T-cell (primary cell): ENCODE data around the gene ERGIC1. TPM values are rescaled to one million over a fixed set of nuclear protein-coding genes. Genes with fewer than 3 reads are reported as not detected.
A peak's percentile ranks its signal among the peaks of the same experiment; 100 is the strongest.

ENCODE experiments used
- ATAC-seq, 4 experiments: fragments of 200-7000 bp in 3 of 4; fragments of 150-1000 bp in 1 of 4; cut with Tn5 transposase; replicated peaks in 1 of 4; 1 replicate in 3 of 4; 2 replicates in 1 of 4; pipeline ENCODE4 v1.10.0; 2021; ENCODE audit warnings: moderate library complexity in 3 of 4, mild to moderate bottlenecking in 2 of 4, moderate number of reproducible peaks in 1 of 4
- CTCF ChIA-PET, 2 donors: fragments of 300-600 bp; sonication (Branson Sonifier 250); formaldehyde crosslinking; loops; one replicate each; lab custom pipeline; 2022; ENCODE audit warnings: antibody characterized with exemption in 2 of 2; lab: Charles Lee
- POLR2A ChIA-PET, 2 donors: fragments of 300-600 bp; sonication (Branson Sonifier 250); formaldehyde crosslinking; loops; one replicate each; lab custom pipeline; 2022; ENCODE audit warnings: antibody characterized with exemption in 2 of 2; lab: Charles Lee
- DNase-seq, 35 experiments: peaks; one replicate each; pipeline versions ENCODE4 v3.0.0 to v3.0.0-alpha.2; 2013 to 2023
- H3K27ac ChIP-seq: one replicate; pipeline ENCODE4 v1.5.1; 2013; ENCODE audit warnings: low read length
- H3K27me3 ChIP-seq, 2 experiments: replicated peaks in 1 of 2; 1 replicate in 1 of 2; 2 replicates in 1 of 2; pipeline versions ENCODE4 v1.6.1 to v1.7.0; 2013; ENCODE audit warnings: low read length in 1 of 2, mixed read lengths in 1 of 2; ENCODE audit not compliant: control insufficient read depth in 2 of 2, insufficient read depth in 2 of 2; ENCODE audit errors: extremely low read depth in 1 of 2
- H3K36me3 ChIP-seq, 2 donors: 1 replicate in 1 of 2; 2 replicates in 1 of 2; pipeline versions ENCODE4 v1.6.1 to v1.7.0; 2013; ENCODE audit warnings: low read length in 1 of 2; ENCODE audit not compliant: control insufficient read depth in 2 of 2, insufficient read depth in 1 of 2; ENCODE audit errors: extremely low read depth in 1 of 2
- H3K4me1 ChIP-seq, 2 experiments: 1 replicate in 1 of 2; 2 replicates in 1 of 2; pipeline versions ENCODE4 v1.6.1 to v1.7.0; 2013; ENCODE audit warnings: low read length in 2 of 2, mixed read lengths in 1 of 2; ENCODE audit not compliant: insufficient read depth in 2 of 2, control insufficient read depth in 1 of 2; ENCODE audit errors: extremely low read depth in 1 of 2
- H3K4me3 ChIP-seq, 2 donors: 1 replicate in 1 of 2; 2 replicates in 1 of 2; pipeline versions ENCODE4 v1.5.1 to v1.7.0; 2013; ENCODE audit warnings: mild to moderate bottlenecking in 2 of 2, low read length in 1 of 2, moderate library complexity in 1 of 2; ENCODE audit not compliant: control insufficient read depth in 1 of 2; ENCODE audit errors: extremely low read depth in 1 of 2
- H3K9me3 ChIP-seq: 2 replicates; pipeline ENCODE4 v1.7.0; 2013
- H3K27ac Mint-ChIP-seq, 2 donors: one replicate each; pipeline ENCODE4 v1.8.0; 2020 to 2021; ENCODE audit warnings: mild to moderate bottlenecking in 2 of 2, mixed read lengths in 2 of 2
- H3K27me3 Mint-ChIP-seq, 2 donors: one replicate each; pipeline ENCODE4 v1.8.0; 2021 to 2022; ENCODE audit warnings: mixed read lengths in 2 of 2
- H3K36me3 Mint-ChIP-seq: one replicate; pipeline ENCODE4 v1.8.0; 2021; ENCODE audit warnings: mixed read lengths
- H3K4me1 Mint-ChIP-seq, 3 donors: one replicate each; pipeline ENCODE4 v1.8.0; 2020 to 2022; ENCODE audit warnings: mixed read lengths in 3 of 3, mild to moderate bottlenecking in 1 of 3
- H3K4me3 Mint-ChIP-seq, 3 donors: one replicate each; pipeline ENCODE4 v1.8.0; 2020 to 2022; ENCODE audit warnings: mild to moderate bottlenecking in 3 of 3, mixed read lengths in 3 of 3, moderate library complexity in 3 of 3
- H3K9me3 Mint-ChIP-seq, 3 donors: one replicate each; pipeline ENCODE4 v1.8.0; 2020 to 2022; ENCODE audit warnings: mixed read lengths in 3 of 3
- WGBS: methylation state at CpG from one replicate; pipeline ENCODE4 v1.1.5; 2013; ENCODE audit warnings: missing lambda C conversion rate; ENCODE audit not compliant: insufficient coverage; 5-methylcytosine and 5-hydroxymethylcytosine counted together
- total RNA-seq, 35 experiments: library from RNA in 6 of 35; stranded (reverse) in 6 of 35; fragments of 120-200 nt in 1 of 35; gene quantifications; one replicate each; pipeline versions ENCODE4 v1.2.1 to v1.2.4 and lab custom pipeline; 2013 to 2026

ERGIC1 gene
- total RNA-seq, 5 donors from 2014 or later (not counting 1 experiment from before 2014, with no cell fraction given): 45.5 to 67.7 (median 46.8) TPM

- Histone ChIP-seq H3K27ac (no peak overlapping the region), H3K9me3 (no peaks in the 10 kb centered on the region), H3K36me3 (peaks cover 17 to 38% of the 10 kb centered on the region in 2 donors), H3K4me3 (no peak overlapping the region), H3K27me3 (no peaks in the 10 kb centered on the region), H3K4me1 (no peaks in the 10 kb centered on the region)
- WGBS: 86% methylated on average over 8 of the region's 9 CpGs
- Mint-ChIP-seq H3K4me3 (no peak overlapping the region), H3K9me3 (no peaks in the 10 kb centered on the region), H3K4me1 (no peaks in the 10 kb centered on the region), H3K27ac (peak overlapping the region in 1 of 2 donors; percentile 5), H3K36me3 (peaks cover 25% of the 10 kb centered on the region), H3K27me3 (no peaks in the 10 kb centered on the region)
- ChIA-PET CTCF (no interaction called here), POLR2A (no interaction called here)
- ATAC-seq (no peak), DNase-seq (no peak)
Measured at GRCh38 chr5:172925336-172925948, 91.4 kb downstream of the ERGIC1 start.

- Histone ChIP-seq H3K27ac (no peak overlapping the region), H3K36me3 (peaks cover 17 to 38% of the 10 kb centered on the region in 2 donors), H3K27me3 (no peaks in the 10 kb centered on the region), H3K4me1 (no peaks in the 10 kb centered on the region), H3K9me3 (no peaks in the 10 kb centered on the region), H3K4me3 (no peak overlapping the region)
- POLR2A ChIA-PET: interaction anchor here in 1 of 2 donors (0.5 kb wide), 1 partner anchor 149 kb away, joined by 4 read pairs; no protein-coding TSS in a partner anchor
- H3K9me3 Mint-ChIP-seq: no peaks in the 10 kb centered on the region
- H3K27me3 Mint-ChIP-seq: no peaks in the 10 kb centered on the region
- 92% methylated on average over 2 of the region's 2 CpGs for whole genome bisulfite sequencing
- no peak for DNase-seq
- ATAC-seq: no peak
- no peaks in the 10 kb centered on the region for H3K4me1 Mint-ChIP-seq
- CTCF ChIA-PET: interaction anchor here (0.8 to 11.2 kb wide), 3 partner anchors 16 to 213 kb away, joined by 3 to 111 read pairs (median 5); no protein-coding TSS in a partner anchor
- no peak overlapping the region for H3K27ac Mint-ChIP-seq
- no peak overlapping the region for H3K4me3 Mint-ChIP-seq
- H3K36me3 Mint-ChIP-seq: peaks cover 25% of the 10 kb centered on the region
Measured at GRCh38 chr5:172926008-172926523, 92.0 kb downstream of the ERGIC1 start.

- Mint-ChIP-seq H3K36me3 (peaks cover 21% of the 10 kb centered on the region), H3K9me3 (no peaks in the 10 kb centered on the region), H3K4me1 (no peaks in the 10 kb centered on the region), H3K27me3 (no peaks in the 10 kb centered on the region), H3K27ac (no peak overlapping the region), H3K4me3 (no peak overlapping the region)
- H3K9me3 ChIP-seq: no peaks in the 10 kb centered on the region
- no peaks in the 10 kb centered on the region for H3K4me1 ChIP-seq
- no peak for DNase-seq
- POLR2A ChIA-PET: interaction anchor here (0.5 kb wide), 2 partner anchors 149 kb away, joined by 3 to 4 read pairs; no protein-coding TSS in a partner anchor
- ATAC-seq: no peak
- H3K27ac ChIP-seq: no peak overlapping the region
- H3K27me3 ChIP-seq: no peaks in the 10 kb centered on the region
- peaks cover 17 to 37% of the 10 kb centered on the region in 2 donors for H3K36me3 ChIP-seq
- CTCF ChIA-PET: interaction anchor here (0.6 to 11.2 kb wide), 6 partner anchors 17 to 214 kb away, joined by 3 to 111 read pairs (median 5); no protein-coding TSS in a partner anchor
- WGBS: 96% methylated on average over 9 of the region's 12 CpGs
- H3K4me3 ChIP-seq: no peak overlapping the region
Measured at GRCh38 chr5:172926796-172927195, 92.7 kb downstream of the ERGIC1 start.

GRCh38 chr5:172929371-172929838, 95.4 kb downstream of the ERGIC1 start:
- ATAC-seq (no peak), DNase-seq (no peak)
- Histone ChIP-seq H3K4me1 (peaks cover 0 to 6% of the 10 kb centered on the region in 2 experiments), H3K36me3 (peaks cover 9 to 31% of the 10 kb centered on the region in 2 donors), H3K27ac (no peak overlapping the region), H3K9me3 (no peaks in the 10 kb centered on the region), H3K27me3 (no peaks in the 10 kb centered on the region), H3K4me3 (no peak overlapping the region)
- ChIA-PET CTCF (interaction anchor here (0.5 to 11.2 kb wide), 8 partner anchors 115 to 232 kb away, joined by 3 to 111 read pairs (median 4); no protein-coding TSS in a partner anchor), POLR2A (interaction anchor here in 1 of 2 donors (0.6 kb wide), 1 partner anchor 153 kb away, joined by 4 read pairs; no protein-coding TSS in a partner anchor)
- Mint-ChIP-seq H3K36me3 (peaks cover 25% of the 10 kb centered on the region), H3K4me3 (no peak overlapping the region), H3K27me3 (no peaks in the 10 kb centered on the region), H3K4me1 (peaks cover 0 to 6% (median 6%) of the 10 kb centered on the region in 3 donors), H3K9me3 (no peaks in the 10 kb centered on the region), H3K27ac (peak overlapping the region in 1 of 2 donors; percentile 3)
- WGBS: 100% methylated on average over 2 of the region's 3 CpGs

GRCh38 chr5:172931001-172931536, 97.0 kb downstream of the ERGIC1 start:
- Mint-ChIP-seq H3K36me3 (peaks cover 26% of the 10 kb centered on the region), H3K4me1 (peaks cover 0 to 6% (median 6%) of the 10 kb centered on the region in 3 donors), H3K4me3 (no peak overlapping the region), H3K27me3 (no peaks in the 10 kb centered on the region), H3K27ac (peak overlapping the region in 1 of 2 donors; percentile 52), H3K9me3 (no peaks in the 10 kb centered on the region)
- peaks cover 14 to 28% of the 10 kb centered on the region in 2 donors for H3K36me3 ChIP-seq
- no peak overlapping the region for H3K4me3 ChIP-seq
- H3K4me1 ChIP-seq: peaks cover 0 to 6% of the 10 kb centered on the region in 2 experiments
- ChIA-PET POLR2A (interaction anchor here (0.6 to 1.2 kb wide), 2 partner anchors 29 to 209 kb away, joined by 3 to 4 read pairs; no protein-coding TSS in a partner anchor), CTCF (interaction anchor here (0.6 to 11.2 kb wide), 11 partner anchors 154 to 218 kb away, joined by 3 to 111 read pairs (median 4); partner anchors contain the start of gene DUSP1 (in 1 of the 2))
- no peaks in the 10 kb centered on the region for H3K9me3 ChIP-seq
- H3K27me3 ChIP-seq: no peaks in the 10 kb centered on the region
- WGBS: 88% methylated on average over 6 of the region's 9 CpGs
- no peak for DNase-seq
- no peak overlapping the region for H3K27ac ChIP-seq
- no peak for ATAC-seq
